GM12874 (cell line): ENCODE results near the gene MCTP2.

Experiments
- TF ChIP-seq, protein P1 (sequence below): IDR thresholded peaks from 2 replicates; pipeline ENCODE4 v1.5.1; 2011; ENCODE audit warnings: low read depth, mild to moderate bottlenecking, control low read depth, low read length, moderate library complexity; ENCODE audit not compliant: insufficient read depth

Gene MCTP2

DNA sequence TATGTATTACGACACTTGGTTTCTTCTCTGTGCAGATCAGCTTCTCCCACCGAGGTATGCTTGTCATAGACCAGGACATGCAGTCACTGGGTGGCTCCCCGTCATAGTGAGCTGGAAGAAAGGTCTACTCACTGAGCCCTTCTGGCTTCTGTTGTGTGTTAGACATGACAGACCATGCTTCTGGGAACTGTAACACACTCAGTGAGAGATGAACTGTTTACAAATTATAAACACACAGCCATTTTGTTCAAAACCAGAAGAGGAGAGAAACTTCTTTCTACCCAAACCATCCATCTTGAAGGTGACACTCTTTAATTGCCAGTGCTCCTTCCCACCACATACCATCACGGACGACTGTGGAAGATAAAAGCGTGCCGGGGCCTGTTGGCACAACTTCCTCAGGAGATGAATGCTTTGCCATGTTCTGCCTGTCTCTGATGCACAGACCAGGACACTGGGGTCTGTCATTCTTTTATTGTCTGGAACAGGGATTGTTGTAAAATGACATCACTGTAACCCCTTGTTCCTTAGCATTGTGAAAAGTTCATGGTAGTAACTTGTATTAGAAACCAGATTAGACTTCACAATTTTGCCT is 214.3 kb downstream of the MCTP2 start:
- TF ChIP-seq, protein P1, sequence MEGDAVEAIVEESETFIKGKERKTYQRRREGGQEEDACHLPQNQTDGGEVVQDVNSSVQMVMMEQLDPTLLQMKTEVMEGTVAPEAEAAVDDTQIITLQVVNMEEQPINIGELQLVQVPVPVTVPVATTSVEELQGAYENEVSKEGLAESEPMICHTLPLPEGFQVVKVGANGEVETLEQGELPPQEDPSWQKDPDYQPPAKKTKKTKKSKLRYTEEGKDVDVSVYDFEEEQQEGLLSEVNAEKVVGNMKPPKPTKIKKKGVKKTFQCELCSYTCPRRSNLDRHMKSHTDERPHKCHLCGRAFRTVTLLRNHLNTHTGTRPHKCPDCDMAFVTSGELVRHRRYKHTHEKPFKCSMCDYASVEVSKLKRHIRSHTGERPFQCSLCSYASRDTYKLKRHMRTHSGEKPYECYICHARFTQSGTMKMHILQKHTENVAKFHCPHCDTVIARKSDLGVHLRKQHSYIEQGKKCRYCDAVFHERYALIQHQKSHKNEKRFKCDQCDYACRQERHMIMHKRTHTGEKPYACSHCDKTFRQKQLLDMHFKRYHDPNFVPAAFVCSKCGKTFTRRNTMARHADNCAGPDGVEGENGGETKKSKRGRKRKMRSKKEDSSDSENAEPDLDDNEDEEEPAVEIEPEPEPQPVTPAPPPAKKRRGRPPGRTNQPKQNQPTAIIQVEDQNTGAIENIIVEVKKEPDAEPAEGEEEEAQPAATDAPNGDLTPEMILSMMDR: no peak

GRCh38 chr15:94446441-94446840 is 215.1 kb downstream of the MCTP2 start:
- TF ChIP-seq, protein P1: no peak

GRCh38 chr15:94451466-94451865 is 220.1 kb downstream of the MCTP2 start:
- TF ChIP-seq, protein P1: no peak

GRCh38 chr15:94453227-94453988 is 222.0 kb downstream of the MCTP2 start:
- TF ChIP-seq, protein P1: no peak

- TF ChIP-seq, protein P1: no peak
These were observed 223.9 kb downstream of the MCTP2 start for GRCh38 chr15:94455297-94455696.

- TF ChIP-seq, protein P1: no peak
These were observed 224.9 kb downstream of the MCTP2 start for GRCh38 chr15:94456226-94456625.

- TF ChIP-seq, protein P1: no peak
These were observed 226.3 kb downstream of the MCTP2 start for GRCh38 chr15:94457661-94458060.
